GM12878 (cell line): ENCODE data around the gene GSKIP. TPM values are rescaled to one million over a fixed set of nuclear protein-coding genes. Genes with fewer than 3 reads are reported as not detected.
A peak's percentile ranks its signal among the peaks of the same experiment; 100 is the strongest.

ENCODE experiments used
- ATAC-seq: fragments of 200-7000 bp; cut with Tn5 transposase; 3 replicates; pipeline ENCODE4 v1.9.1; 2020; ENCODE audit warnings: mild to moderate bottlenecking, moderate library complexity
- BruUV-seq: library from RNA; stranded (reverse); fragments of 400-500 nt; replicated peaks from 2 replicates; lab custom pipeline; 2021; lab: Mats Ljungman, UMichigan
- CTCF ChIA-PET: fragments of 300-600 bp; sonication (Branson Sonifier 250); formaldehyde crosslinking; extraction: SDS; loops from one replicate; lab custom pipeline; 2021; ENCODE audit warnings: inconsistent platforms; lab: Yijun Ruan, JAX
- POLR2A ChIA-PET: fragments of 350-600 bp; formaldehyde crosslinking; extraction: SDS; loops from one replicate; lab custom pipeline; 2021; ENCODE audit warnings: inconsistent platforms; lab: Charles Lee
- RAD21 ChIA-PET: fragments of 300-600 bp; sonication (Branson Sonifier 250); formaldehyde crosslinking; loops from one replicate; lab custom pipeline; 2023; ENCODE audit warnings: antibody characterized with exemption; ENCODE audit not compliant: unreplicated experiment; lab: Charles Lee
- SMC1A ChIA-PET: fragments of 300-600 bp; sonication (Branson Sonifier 250); formaldehyde crosslinking; loops from one replicate; lab custom pipeline; 2023; ENCODE audit not compliant: unreplicated experiment, uncharacterized antibody; lab: Charles Lee
- DNase-seq: peaks from one replicate; pipeline ENCODE4 v3.0.0-alpha.2; 2011; ENCODE audit warnings: low read depth, low spot score
- FAIRE-seq: peaks from 3 replicates; lab custom pipeline; 2011; peaks lifted over from hg19 to GRCh38; lab: Jason Lieb, UNC
- H2AFZ ChIP-seq: 2 replicates; pipeline ENCODE4 v1.6.0; 2011; ENCODE audit warnings: low read depth, low read length, control low read depth; ENCODE audit not compliant: control insufficient read depth
- H3K27ac ChIP-seq: 2 replicates; pipeline ENCODE4 v1.5.1; 2011; ENCODE audit warnings: control low read depth; ENCODE audit not compliant: control insufficient read depth, insufficient read depth
- H3K27me3 ChIP-seq, 2 experiments: replicated peaks in 1 of 2; 2 replicates each; pipeline versions ENCODE4 v1.6.0 to v1.6.1; 2011; ENCODE audit warnings: low read length in 1 of 2; ENCODE audit not compliant: control insufficient read depth in 2 of 2, insufficient read depth in 2 of 2
- H3K36me3 ChIP-seq, 2 experiments: 2 replicates each; pipeline ENCODE4 v1.5.1; 2011; ENCODE audit warnings: low read length in 1 of 2; ENCODE audit not compliant: control insufficient read depth in 2 of 2, insufficient read depth in 2 of 2
- H3K4me1 ChIP-seq: 2 replicates; pipeline ENCODE4 v1.6.1; 2011; ENCODE audit warnings: mild to moderate bottlenecking, low read length, moderate library complexity, mixed read lengths; ENCODE audit not compliant: control insufficient read depth, insufficient read depth
- H3K4me2 ChIP-seq: 2 replicates; pipeline ENCODE4 v1.6.0; 2011; ENCODE audit warnings: control low read depth; ENCODE audit not compliant: control insufficient read depth, insufficient read depth
- H3K4me3 ChIP-seq: fragments of 200-600 bp; sonication (generic); 2 replicates; pipeline ENCODE4 v1.5.1; 2016
- H3K79me2 ChIP-seq: 2 replicates; pipeline ENCODE4 v1.6.0; 2011; ENCODE audit warnings: low read length; ENCODE audit not compliant: control insufficient read depth, insufficient read depth
- H3K9ac ChIP-seq: 2 replicates; pipeline ENCODE4 v1.8.0; 2011; ENCODE audit warnings: low read length, control low read depth, mixed read lengths; ENCODE audit not compliant: control insufficient read depth, insufficient read depth
- H3K9me3 ChIP-seq: replicated peaks from 3 replicates; pipeline ENCODE4 v1.5.1; 2011; ENCODE audit warnings: mild to moderate bottlenecking, low read length; ENCODE audit not compliant: control insufficient read depth, insufficient read depth
- H4K20me1 ChIP-seq: 2 replicates; pipeline ENCODE4 v1.6.0; 2011; ENCODE audit not compliant: control insufficient read depth, insufficient read depth
- ASH2L ChIP-seq: fragments of 300-600, 200-600 bp; sonication (generic); IDR thresholded peaks from 2 replicates; pipeline ENCODE4 v1.6.1; 2017; ENCODE audit warnings: low read depth, mild to moderate bottlenecking, borderline replicate concordance
- CEBPB ChIP-seq, 2 experiments: fragments of 150-350 bp in 1 of 2; IDR thresholded peaks; 2 replicates each; pipeline ENCODE4 v1.6.1; 2012 to 2014; ENCODE audit warnings: low read depth in 2 of 2, low read length in 2 of 2, borderline replicate concordance in 1 of 2, inconsistent platforms in 1 of 2
- EED ChIP-seq: sonication (generic); IDR thresholded peaks from 2 replicates; pipeline ENCODE4 v1.6.1; 2016; ENCODE audit warnings: antibody characterized with exemption, low read depth
- FOXM1 ChIP-seq: IDR thresholded peaks from 2 replicates; pipeline ENCODE4 v1.6.1; 2012; ENCODE audit warnings: low read depth, mild to moderate bottlenecking, inconsistent platforms, low read length, moderate library complexity
- IKZF2 ChIP-seq, 2 experiments: fragments of 450-650 bp; IDR thresholded peaks; 2 replicates each; pipeline ENCODE4 v1.6.1; 2017; ENCODE audit warnings: mild to moderate bottlenecking in 2 of 2, moderate library complexity in 2 of 2
- MYB ChIP-seq: fragments of 150-350 bp; IDR thresholded peaks from 2 replicates; pipeline ENCODE4 v1.6.1; 2014; ENCODE audit warnings: mild to moderate bottlenecking, low read depth, low read length, borderline replicate concordance
- NFXL1 ChIP-seq: fragments of 450-650 bp; IDR thresholded peaks from 2 replicates; pipeline ENCODE4 v1.6.1; 2017; ENCODE audit warnings: antibody characterized with exemption, mild to moderate bottlenecking, borderline replicate concordance
- RAD21 ChIP-seq: IDR thresholded peaks from 2 replicates; pipeline ENCODE4 v1.6.1; 2011; ENCODE audit warnings: mild to moderate bottlenecking, low read depth, low read length, moderate library complexity; ENCODE audit not compliant: insufficient read depth
- RB1 ChIP-seq: fragments of 450-650 bp; formaldehyde crosslinking; IDR thresholded peaks from 2 replicates; pipeline ENCODE4 v1.6.1; 2017; ENCODE audit warnings: mild to moderate bottlenecking, borderline replicate concordance
- ZBTB40 ChIP-seq: fragments of 450-650 bp; IDR thresholded peaks from 2 replicates; pipeline ENCODE4 v1.6.1; 2016; ENCODE audit warnings: mild to moderate bottlenecking, moderate library complexity, borderline replicate concordance
- ZNF24 ChIP-seq: fragments of 450-650 bp; IDR thresholded peaks from 2 replicates; pipeline ENCODE4 v1.6.1; 2017; ENCODE audit warnings: antibody characterized with exemption, mild to moderate bottlenecking
- WGBS: methylation state at CpG from one replicate; pipeline ENCODE4 v1.1.6; 2016; ENCODE audit warnings: low lambda C conversion rate; ENCODE audit not compliant: insufficient replicate concordance, insufficient coverage; ENCODE audit errors: missing lambda C conversion rate; 5-methylcytosine and 5-hydroxymethylcytosine counted together
- in situ Hi-C: fragments of 300-500 bp; cut with MboI; formaldehyde crosslinking; loops from 9 replicates; pipeline ENCODE4 v1.14.3; 2018; ENCODE audit warnings: mixed read lengths
- intact Hi-C: fragments of 100-400 bp; cut with micrococcal nuclease; formaldehyde crosslinking; loops from one replicate; pipeline ENCODE4 v1.14.2; 2022; ENCODE audit not compliant: unreplicated experiment
- polyA plus RNA-seq, 11 experiments: library from polyadenylated mRNA; depleted of rRNA in 4 of 11; unstranded in 6 of 11; stranded (reverse) in 5 of 11; fragments of >200 nt; fragmentation: Nextera tagmentation in 4 of 11; fragmentation: Illumina TruSeq in 1 of 11; extraction: Ambion mirVana in 4 of 11; extraction: Trizol in 1 of 11; gene quantifications; 1 replicate in 1 of 11; 2 replicates in 10 of 11; pipeline versions ENCODE4 v1.2.1 to v1.2.3, GENCODE V29; 2011 to 2016; ENCODE audit warnings: inconsistent platforms in 2 of 11, missing spikeins in 2 of 11, low read depth in 1 of 11
- total RNA-seq, 4 experiments: library from RNA; depleted of rRNA in 3 of 4; stranded (reverse); fragments of >200 nt in 3 of 4; fragmentation: Illumina TruSeq in 1 of 4; extraction: Trizol in 1 of 4; gene quantifications; 2 replicates each; pipeline versions ENCODE4 v1.2.1 to v1.2.3, GENCODE V29; 2013 to 2021
- TF ChIP-seq, protein P1 (sequence below): fragments of 450-650 bp; IDR thresholded peaks from 2 replicates; pipeline ENCODE4 v1.6.1; 2017; ENCODE audit warnings: mild to moderate bottlenecking
- TF ChIP-seq, protein P2 (sequence below): IDR thresholded peaks from 2 replicates; pipeline ENCODE4 v1.6.1; 2011; ENCODE audit warnings: mild to moderate bottlenecking, low read depth, low read length, moderate library complexity; ENCODE audit not compliant: insufficient replicate concordance
- TF ChIP-seq, protein P3 (sequence below): fragments of 450-650 bp; formaldehyde crosslinking; IDR thresholded peaks from 2 replicates; pipeline ENCODE4 v1.4.0; 2022; ENCODE audit warnings: mild to moderate bottlenecking, moderate library complexity

GSKIP gene
- total and polyA plus RNA-seq, 10 of the 15 experiments (the other 5 are each of a cell fraction or from before 2014, with no cell fraction given), result 15.4 to 75.2 (median 26.1) TPM

DNA sequence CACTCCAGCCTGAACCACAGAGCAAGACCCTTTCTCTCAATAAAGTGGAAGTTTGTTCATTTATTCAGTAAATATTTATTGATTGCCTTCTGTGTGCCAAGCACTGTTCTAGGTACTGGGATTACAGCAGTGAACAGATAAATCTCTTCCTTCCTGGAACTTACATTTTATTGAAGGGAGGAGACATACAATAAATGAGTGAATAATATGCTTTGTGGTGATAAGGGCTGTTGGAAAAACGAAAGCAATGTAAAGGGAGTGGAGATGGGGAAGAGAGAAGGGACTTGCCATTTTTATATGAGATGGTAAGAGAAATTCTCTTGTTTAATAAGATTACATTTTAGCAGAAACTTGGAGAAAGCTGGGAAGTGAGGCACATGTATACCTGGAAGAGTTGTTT lies 1.6 kb downstream of the GSKIP start:
- in situ Hi-C loops (no loop called here), intact Hi-C loops (no loop called here)
- H3K36me3 ChIP-seq, result 0 out of 4 replicates have a peak, but pooled peaks cover 0 to 2% of the 10 kb centered on the region in 2 experiments
- ChIA-PET CTCF (no interaction called here), SMC1A (no interaction called here), POLR2A (no interaction called here), RAD21 (no interaction called here)
- H3K9me3 ChIP-seq, result no peaks in the 10 kb centered on the region; the same call in 2 of the 3 replicates
- no peak for DNase-seq
- peak overlapping the region; percentile 94 for H3K4me2 ChIP-seq
- no TSS peak for BruUV-seq
- H3K27me3 ChIP-seq, result no peaks in the 10 kb centered on the region
- H3K4me3 ChIP-seq, result peak overlapping the region; percentile 98; the same call in 1 of the 2 replicates
- H3K27ac ChIP-seq, result peak overlapping the region; percentile 61; the same call in 1 of the 2 replicates
- FAIRE-seq, result no peak
- WGBS, result 26% methylated on average over 1 of the region's 1 CpG
- peaks cover 12% of the 10 kb centered on the region for H3K4me1 ChIP-seq
- H3K79me2 ChIP-seq, result peaks cover 49% of the 10 kb centered on the region
- H2AFZ ChIP-seq, result no peak overlapping the region
- ATAC-seq, result no peak
- no peaks in the 10 kb centered on the region; the same call in 1 of the 2 replicates for H4K20me1 ChIP-seq
- no peak overlapping the region; the same call in 1 of the 2 replicates for H3K9ac ChIP-seq
- TF ChIP-seq MYB (no peak), RB1 (no peak), FOXM1 (no peak), RAD21 (no peak), ASH2L (no peak), ZBTB40 (no peak), NFXL1 (no peak), ZNF24 (no peak), IKZF2 (IDR thresholded peaks at IDR 0.05) (no peak), EED (no peak), CEBPB (IDR thresholded peaks at IDR 0.05; ENCODE audit: borderline replicate concordance in 1 of 2, low read depth in 2 of 2, low read length in 2 of 2) (no peak)
- TF ChIP-seq, protein P1, sequence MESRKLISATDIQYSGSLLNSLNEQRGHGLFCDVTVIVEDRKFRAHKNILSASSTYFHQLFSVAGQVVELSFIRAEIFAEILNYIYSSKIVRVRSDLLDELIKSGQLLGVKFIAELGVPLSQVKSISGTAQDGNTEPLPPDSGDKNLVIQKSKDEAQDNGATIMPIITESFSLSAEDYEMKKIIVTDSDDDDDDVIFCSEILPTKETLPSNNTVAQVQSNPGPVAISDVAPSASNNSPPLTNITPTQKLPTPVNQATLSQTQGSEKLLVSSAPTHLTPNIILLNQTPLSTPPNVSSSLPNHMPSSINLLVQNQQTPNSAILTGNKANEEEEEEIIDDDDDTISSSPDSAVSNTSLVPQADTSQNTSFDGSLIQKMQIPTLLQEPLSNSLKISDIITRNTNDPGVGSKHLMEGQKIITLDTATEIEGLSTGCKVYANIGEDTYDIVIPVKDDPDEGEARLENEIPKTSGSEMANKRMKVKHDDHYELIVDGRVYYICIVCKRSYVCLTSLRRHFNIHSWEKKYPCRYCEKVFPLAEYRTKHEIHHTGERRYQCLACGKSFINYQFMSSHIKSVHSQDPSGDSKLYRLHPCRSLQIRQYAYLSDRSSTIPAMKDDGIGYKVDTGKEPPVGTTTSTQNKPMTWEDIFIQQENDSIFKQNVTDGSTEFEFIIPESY, result no peak
- TF ChIP-seq, protein P2, sequence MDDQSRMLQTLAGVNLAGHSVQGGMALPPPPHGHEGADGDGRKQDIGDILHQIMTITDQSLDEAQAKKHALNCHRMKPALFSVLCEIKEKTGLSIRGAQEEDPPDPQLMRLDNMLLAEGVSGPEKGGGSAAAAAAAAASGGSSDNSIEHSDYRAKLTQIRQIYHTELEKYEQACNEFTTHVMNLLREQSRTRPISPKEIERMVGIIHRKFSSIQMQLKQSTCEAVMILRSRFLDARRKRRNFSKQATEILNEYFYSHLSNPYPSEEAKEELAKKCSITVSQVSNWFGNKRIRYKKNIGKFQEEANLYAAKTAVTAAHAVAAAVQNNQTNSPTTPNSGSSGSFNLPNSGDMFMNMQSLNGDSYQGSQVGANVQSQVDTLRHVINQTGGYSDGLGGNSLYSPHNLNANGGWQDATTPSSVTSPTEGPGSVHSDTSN, result no peak
- TF ChIP-seq, protein P3, sequence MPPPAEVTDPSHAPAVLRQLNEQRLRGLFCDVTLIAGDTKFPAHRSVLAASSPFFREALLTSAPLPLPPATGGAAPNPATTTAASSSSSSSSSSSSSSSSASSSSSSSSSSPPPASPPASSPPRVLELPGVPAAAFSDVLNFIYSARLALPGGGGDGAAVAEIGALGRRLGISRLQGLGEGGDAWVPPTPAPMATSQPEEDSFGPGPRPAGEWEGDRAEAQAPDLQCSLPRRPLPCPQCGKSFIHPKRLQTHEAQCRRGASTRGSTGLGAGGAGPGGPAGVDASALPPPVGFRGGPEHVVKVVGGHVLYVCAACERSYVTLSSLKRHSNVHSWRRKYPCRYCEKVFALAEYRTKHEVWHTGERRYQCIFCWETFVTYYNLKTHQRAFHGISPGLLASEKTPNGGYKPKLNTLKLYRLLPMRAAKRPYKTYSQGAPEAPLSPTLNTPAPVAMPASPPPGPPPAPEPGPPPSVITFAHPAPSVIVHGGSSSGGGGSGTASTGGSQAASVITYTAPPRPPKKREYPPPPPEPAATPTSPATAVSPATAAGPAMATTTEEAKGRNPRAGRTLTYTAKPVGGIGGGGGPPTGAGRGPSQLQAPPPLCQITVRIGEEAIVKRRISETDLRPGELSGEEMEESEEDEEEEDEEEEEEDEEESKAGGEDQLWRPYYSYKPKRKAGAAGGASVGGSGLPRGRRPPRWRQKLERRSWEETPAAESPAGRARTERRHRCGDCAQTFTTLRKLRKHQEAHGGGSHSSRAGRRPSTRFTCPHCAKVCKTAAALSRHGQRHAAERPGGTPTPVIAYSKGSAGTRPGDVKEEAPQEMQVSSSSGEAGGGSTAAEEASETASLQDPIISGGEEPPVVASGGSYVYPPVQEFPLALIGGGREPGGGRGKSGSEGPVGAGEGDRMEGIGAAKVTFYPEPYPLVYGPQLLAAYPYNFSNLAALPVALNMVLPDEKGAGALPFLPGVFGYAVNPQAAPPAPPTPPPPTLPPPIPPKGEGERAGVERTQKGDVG (CRISPR knock-in tag), result no peak
